HG02981 (cell line): ENCODE data around the gene COL5A1.

Experiments
- ATAC-seq: cut with Tn5 transposase; IDR thresholded peaks from one replicate; pipeline ENCODE4 v1.9.1; 2021; ENCODE audit warnings: mild to moderate bottlenecking, moderate library complexity; ENCODE audit not compliant: unreplicated experiment

Gene COL5A1

GRCh38 chr9:134625361-134626068, 16.1 kb upstream of the COL5A1 start:
- no peak for ATAC-seq

- no peak for ATAC-seq
Measured at GRCh38 chr9:134626069-134626423, 15.6 kb upstream of the COL5A1 start.

GRCh38 chr9:134626571-134627416, 14.8 kb upstream of the COL5A1 start:
- ATAC-seq: no peak

GRCh38 chr9:134627417-134628353, 13.9 kb upstream of the COL5A1 start:
- no peak for ATAC-seq

- no peak for ATAC-seq
Measured at GRCh38 chr9:134628354-134628736, 13.3 kb upstream of the COL5A1 start.

- no peak for ATAC-seq
Measured at GRCh38 chr9:134629061-134629585, 12.5 kb upstream of the COL5A1 start.

GRCh38 chr9:134629586-134630392, 11.8 kb upstream of the COL5A1 start:
- ATAC-seq: no peak

GRCh38 chr9:134630393-134630790, 11.2 kb upstream of the COL5A1 start:
- no peak for ATAC-seq

- no peak for ATAC-seq
Measured at GRCh38 chr9:134630861-134631260, 10.7 kb upstream of the COL5A1 start.

GRCh38 chr9:134631881-134632280, 9.7 kb upstream of the COL5A1 start:
- no peak for ATAC-seq

- ATAC-seq: no peak
Measured at GRCh38 chr9:134632329-134632728, 9.3 kb upstream of the COL5A1 start.

GRCh38 chr9:134633362-134634142, 8.1 kb upstream of the COL5A1 start:
- no peak for ATAC-seq

GRCh38 chr9:134634176-134634575, 7.4 kb upstream of the COL5A1 start:
- ATAC-seq: no peak

- no peak for ATAC-seq
Measured at GRCh38 chr9:134634667-134635230, 6.9 kb upstream of the COL5A1 start.

GRCh38 chr9:134635351-134636148, 6.1 kb upstream of the COL5A1 start:
- no peak for ATAC-seq

- ATAC-seq: no peak
Measured at GRCh38 chr9:134636149-134636507, 5.5 kb upstream of the COL5A1 start.

- no peak for ATAC-seq
Measured at GRCh38 chr9:134637241-134637640, 4.4 kb upstream of the COL5A1 start.
